Activated naive CD4-positive, alpha-beta T cell (primary cell): ENCODE results near the gene CLASRP.

Source experiments
- DNase-seq, 4 experiments: peaks; one replicate each; lab custom pipeline; 2025; lab: John Stamatoyannopoulos, UW

The CLASRP gene

DNA sequence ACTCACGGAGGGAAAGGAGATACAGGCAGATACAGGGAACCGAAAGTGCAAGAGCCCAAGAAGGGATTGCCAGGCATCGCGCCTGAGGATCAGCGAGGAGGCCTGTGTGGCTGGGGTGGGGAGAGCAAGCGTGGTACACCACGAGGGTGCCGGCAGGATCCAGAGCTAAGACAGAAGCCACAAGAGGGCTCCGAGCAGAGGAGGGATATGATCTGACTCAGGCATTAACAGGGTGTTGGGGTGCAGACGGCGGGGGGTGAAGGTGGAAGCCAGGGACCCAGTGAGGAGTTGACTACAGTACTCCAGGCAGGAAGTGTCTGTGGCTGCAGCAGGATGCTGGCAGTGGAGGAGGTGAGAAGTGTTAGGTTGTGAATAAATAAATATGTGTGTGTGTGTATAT, 48.7 kb downstream of the CLASRP start:
- DNase-seq: peak in 2 of 4 experiments; percentile 15 to 27

DNA sequence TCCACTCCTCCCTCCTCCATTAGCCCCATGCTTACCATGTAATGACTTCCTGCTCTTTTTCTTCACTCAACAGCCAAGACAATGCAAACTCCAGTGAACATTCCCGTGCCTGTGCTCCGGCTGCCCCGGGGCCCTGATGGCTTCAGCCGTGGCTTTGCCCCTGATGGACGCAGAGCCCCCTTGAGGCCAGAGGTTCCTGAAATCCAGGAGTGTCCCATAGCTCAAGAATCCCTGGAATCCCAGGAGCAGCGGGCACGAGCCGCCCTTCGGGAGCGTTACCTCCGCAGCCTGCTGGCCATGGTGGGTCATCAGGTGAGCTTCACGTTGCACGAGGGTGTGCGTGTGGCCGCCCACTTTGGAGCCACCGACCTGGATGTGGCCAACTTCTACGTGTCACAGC, 51.2 kb downstream of the CLASRP start:
- no peak for DNase-seq

DNA sequence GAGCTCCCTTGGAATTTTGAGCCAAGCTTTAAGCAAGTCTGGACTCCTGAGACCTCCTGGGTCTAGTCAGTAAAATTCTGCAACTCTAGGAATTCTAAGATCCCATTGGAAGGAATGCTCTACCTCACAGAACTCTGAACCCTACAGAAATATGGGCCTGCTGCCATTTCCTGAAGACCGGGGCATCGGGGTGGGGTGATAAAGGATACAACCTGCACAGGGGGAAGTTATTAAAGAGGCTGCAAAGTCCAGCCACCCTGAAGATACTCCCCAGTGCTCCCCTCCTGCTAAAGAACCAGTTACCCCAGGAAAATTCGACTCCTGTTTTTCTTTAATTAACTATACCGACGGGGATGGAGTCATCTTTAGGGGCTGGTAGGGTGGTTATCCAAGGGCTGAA, 51.8 kb downstream of the CLASRP start:
- DNase-seq: no peak

DNA sequence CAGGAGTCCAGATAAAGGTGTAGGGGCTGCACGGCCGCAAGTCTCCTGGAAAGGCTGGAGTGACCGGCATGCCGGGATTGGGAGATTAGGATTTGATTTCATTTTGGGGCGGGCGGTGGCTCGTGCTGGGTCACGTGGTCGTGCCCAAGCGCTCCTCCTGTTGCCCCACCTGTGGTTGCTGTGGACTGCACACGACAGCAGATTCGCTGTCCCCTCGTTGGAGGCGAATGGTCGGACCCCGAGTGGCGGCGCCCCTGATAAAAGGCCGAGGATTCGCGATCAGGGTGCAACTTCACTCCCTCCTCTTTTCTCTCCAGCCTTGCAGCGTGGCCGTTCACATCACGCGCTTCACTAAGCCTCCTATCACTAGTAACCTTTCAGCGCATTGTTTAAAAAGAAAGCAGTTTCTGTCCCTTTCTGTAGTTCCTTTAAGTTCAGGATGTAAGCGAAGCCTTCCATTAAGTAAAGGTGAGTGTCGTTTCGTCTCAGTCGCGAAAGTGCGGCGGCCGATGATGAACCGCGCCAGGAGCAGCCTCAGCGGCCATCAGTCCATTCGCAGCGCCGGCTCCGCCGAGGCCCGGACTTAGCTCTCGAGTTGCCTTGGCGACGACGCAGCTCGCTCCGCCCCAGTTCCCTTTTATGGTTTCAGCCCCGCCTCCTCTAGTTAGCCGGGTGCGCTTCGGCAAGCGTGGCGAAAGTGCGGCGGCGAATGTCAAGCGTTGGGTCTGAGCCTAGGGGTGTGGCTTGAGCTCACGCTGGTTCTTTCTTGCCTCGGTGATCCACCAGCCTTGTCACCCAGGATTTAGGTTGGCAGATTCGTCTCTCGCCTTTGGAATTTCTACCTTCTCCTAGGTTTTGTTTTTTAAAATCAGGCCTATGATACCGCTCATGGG, 52.4 kb downstream of the CLASRP start:
- peak; percentile 70 to 96 (median 94) for DNase-seq

DNA sequence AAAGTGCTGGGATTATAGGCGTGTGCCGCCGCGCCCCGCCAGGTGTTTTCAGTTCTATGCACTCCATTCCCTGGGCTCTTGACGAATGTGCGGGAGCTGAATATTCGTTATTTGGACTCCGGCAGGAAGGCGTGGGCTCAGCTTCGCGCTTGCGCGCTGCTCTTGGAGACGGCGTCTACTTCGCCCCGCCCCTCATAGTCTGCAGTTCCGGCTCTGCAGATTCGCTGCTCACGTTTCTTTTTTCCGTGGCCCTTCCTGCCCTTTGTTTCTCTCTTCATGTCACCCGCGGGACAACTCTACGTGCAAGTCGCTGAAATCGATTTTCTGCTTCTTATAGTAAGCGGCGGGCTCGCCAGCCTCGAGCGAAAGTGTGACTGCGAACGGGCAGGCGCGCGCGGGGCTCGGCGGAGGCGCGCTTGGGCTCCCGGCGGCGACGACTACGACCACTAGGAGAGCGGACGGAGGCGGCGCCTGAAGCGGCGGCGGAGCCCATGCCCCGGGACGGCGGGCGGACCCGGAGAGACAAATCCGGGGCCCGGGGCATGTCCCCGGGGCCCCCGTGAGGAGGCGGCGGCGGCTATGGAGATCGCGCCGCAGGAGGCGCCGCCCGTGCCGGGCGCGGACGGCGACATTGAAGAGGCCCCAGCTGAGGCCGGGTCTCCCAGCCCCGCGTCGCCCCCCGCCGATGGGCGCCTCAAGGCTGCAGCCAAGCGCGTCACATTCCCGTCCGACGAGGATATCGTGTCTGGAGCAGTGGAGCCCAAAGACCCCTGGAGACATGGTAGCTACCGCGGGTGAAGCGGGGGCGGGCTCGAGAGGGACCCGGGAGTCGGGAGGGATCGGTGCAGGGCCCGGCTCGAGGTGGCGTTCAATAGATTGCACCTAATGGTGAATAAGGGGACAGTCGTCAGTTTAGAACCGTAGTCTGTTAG, 54.2 kb downstream of the CLASRP start, which contains the start of gene PPP1R37:
TSS of gene PPP1R37 (plus strand) at position 433 of the 932 bp plus-strand sequence. CDS start at position 580, 147 bp downstream.
- DNase-seq: peak; percentile 69 to 88 (median 80)

DNA sequence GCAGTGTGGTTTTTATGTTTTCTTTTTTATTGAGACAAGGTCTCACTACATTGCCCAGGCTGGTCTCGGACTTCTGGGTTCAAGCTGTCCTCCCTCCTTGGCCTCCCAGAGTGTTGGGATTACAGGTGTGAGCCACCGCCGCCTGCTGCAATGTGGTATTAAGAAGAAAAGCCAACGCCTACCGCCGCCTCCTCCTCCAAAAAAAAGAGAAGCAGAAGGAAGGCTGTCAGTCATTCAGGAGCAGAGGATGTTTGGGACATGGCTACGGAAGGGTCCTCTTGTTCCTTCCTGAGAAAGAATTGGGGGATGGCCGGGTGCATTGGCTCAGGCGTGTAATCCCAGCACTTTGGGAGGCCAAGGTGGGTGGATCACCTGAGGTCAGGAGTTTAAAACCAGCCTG, 55.3 kb downstream of the CLASRP start:
- DNase-seq: no peak

DNA sequence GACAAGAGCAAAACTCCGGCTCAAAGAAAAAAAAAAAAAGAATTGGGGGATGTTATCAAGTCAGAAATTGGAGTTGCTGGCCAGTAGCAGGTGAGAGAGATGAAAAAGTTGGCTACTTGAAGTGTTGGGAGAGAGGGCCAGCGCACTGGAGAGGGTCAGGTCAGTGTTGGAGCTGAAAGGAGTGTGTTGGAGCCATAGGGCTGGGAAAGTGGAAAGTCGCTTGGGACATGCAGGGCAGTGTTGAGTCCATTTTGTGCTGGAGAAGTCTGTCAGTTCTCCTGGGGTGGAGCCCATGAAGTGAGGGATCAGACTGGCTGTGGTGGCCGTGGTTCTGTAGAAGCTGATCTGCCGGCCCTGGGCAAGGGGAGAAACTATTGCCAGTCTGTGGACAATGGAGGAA, 55.9 kb downstream of the CLASRP start:
- no peak for DNase-seq

DNA sequence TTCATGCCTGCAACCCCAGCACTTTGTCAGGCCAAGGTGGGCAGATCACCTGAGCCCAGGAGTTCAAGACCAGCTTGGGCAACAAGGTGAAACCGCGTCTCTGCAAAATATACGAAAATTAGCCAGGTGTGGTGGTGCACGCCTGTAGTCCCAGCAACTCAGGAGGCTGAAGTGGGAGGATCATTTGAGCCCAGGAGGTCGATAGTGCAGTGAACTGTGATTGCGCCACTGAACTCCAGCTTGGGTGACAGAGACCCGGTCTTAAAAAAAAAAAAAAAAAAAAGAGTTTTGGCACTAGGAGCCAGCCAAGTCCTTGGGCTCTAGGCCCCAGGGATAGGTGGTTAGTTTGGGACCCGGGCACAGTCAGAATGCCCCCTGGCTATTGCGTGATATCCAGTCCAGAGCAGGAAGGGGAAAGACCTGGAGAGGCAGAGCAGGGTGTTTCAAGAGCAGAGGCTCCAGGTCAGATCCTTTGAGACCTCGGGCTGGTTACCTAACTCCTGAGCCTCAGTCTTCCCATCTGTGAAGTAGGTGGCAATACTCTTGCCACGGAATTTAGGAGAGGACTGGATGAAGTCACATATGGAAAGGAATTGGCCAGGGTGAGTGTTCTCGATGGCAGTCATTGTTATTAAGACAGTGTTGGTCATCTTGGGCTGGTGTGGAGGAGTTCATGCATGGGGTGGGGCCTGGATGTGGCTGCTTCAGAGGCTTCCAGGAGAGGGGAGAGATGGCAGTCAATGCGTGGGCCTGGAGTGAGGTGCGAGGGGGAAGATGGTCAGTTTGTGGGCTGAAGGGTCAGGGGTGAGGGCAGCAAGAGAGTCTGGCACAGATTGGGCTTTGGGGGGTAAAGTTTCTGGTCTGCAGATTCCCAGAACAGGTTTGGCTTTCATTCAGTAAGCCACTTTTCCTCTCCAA, 56.9 kb downstream of the CLASRP start:
- no peak for DNase-seq

DNA sequence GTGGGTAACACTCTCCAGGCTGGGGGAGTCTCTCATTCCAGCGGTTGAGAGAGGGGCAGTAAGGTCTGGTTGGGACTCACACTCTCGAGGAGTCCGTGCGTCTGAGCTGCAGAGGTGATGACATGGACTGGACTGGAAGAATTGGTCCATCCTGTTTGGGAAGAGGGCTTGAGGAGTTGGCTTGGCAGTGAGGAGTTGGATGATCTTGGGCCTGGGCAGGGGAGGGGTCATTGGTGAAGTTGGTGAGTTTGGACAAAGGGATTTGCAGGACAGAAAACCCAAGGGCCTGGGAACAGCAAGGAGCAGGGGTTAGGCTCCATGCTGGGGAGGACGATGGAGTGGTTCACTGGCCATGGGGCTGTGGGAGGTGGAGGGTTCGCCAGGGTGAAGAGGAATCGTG, 57.9 kb downstream of the CLASRP start:
- no peak for DNase-seq

DNA sequence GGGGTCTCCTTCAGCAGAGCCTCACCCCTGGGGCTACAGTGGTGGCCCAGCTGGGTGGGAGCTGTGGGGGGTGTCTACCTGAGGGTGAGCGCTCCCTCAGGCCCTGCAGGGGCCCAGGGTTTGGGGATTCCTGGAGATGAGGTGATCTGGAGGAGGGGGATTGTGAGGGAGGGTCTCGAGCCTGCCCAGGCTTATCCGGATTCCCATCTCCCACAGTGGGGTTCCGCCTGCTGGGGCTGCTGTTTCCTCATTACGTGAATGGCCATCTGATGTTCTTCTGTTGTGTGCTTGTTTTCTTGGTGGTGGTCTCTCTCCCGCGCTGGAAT, 58.6 kb downstream of the CLASRP start:
- DNase-seq: no peak

DNA sequence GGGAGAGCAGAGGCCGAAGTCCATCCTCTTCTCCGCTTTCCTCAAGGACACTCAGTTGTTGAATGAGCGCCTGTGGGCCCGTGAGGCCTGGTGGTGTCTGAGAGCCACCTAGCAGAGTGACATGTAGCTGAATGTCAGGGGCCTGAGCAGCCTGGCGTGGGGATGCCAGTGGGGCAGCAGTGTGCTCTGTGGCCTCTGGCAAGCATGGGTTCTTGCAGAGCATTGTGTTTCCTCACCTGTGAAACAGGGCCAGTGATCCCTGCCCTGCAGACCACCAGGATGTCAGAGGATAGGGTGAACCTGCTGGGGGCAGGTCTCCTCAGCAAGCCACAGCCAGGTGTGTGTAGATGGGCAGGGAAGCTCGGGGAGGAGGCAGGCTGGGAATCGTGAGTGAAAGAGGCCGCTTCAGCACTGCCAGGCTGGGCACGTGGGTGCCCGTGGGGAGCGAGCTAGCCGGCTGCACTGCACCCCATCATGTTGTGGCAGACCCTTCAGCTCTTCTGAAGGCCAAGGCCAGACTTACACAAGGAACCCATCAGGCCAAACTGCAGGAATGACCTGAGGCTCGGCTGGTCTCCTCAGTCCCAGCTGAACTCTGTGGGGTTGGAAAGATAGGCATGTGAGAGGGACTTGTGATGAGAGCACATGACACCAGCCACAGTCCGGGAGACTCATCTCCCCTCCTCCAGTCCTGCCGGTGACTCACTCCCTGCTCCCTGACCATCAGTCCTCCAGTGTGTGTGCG, 59.1 kb downstream of the CLASRP start:
- no peak for DNase-seq

DNA sequence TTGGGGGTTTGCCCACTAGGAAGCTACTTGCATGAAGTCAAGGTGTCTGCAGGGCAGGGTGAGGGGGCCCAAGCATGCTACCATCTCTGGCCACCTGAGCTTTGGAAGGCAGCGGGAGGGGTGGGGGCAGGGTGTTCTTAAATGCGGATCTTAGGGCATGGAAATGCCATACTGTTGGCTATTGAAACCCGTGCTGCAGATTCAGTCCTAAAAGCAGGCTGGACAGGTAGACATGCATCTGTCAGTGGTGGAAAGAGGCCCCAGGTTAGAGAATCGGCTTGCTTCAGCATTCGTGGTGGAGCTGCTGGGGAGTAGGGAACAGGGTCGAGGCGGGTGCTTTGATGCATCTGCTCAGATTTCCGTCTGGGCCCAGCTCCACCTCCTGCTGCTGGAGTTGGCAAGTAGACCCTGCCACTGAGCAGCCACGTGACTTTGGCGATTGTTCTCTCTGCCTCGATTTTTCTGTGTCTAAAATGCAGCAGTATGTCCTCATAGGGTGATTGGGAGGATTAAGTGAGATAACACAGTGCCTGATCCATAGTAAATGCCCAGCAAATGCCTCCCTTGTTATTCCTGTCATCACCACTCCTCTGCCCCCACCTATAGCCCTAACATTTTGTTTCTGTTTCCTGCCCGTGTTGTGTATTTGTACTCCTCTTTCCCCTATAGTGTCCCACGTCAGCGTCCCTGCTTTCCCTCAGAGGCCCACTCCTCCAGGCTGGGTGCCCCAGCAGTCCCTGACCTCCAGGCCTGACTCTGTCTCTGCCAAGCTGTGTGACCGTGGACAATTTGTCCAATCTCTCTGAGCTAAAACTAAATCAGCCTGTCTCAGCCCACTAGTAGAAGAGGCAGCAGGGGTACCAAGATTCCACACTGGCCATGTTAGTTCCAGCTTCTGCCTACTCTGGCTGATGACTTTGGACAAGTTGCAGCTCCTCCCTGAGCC, 59.9 kb downstream of the CLASRP start:
- DNase-seq: no peak

DNA sequence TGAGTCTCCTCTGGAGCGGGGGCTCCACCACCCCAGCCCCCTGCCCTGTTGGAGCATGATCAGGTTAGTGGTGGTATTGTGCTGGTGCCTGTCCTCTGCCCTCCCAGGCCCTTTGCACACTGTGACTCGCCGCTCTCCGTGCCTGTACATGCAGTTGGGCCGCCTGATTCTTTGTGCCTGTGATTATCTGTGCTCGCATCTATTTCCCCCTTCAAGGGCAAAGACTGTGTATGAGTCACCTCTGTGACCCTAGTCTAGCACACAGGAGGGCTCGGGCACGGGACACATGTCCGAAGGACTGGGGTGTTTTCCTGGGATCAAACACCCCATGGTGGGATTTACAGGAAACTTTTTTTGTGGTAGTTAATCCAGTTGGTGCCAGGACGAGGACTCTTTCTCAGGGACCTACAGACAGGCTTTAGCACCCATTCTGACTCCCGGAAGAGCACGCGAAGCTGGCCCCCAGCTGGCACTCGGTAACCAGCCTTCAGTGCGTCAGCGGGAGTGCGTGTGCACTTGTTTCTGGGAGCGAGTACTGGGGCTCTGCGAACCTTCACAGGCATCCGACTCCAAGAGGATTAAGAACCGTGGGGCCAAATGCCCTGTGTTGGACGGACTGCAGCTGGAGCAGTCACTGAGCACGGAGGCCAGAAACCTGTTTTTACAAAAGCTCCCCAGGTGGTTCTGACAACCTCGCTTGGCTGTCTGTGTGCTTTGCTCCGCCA, 60.8 kb downstream of the CLASRP start:
- no peak for DNase-seq

DNA sequence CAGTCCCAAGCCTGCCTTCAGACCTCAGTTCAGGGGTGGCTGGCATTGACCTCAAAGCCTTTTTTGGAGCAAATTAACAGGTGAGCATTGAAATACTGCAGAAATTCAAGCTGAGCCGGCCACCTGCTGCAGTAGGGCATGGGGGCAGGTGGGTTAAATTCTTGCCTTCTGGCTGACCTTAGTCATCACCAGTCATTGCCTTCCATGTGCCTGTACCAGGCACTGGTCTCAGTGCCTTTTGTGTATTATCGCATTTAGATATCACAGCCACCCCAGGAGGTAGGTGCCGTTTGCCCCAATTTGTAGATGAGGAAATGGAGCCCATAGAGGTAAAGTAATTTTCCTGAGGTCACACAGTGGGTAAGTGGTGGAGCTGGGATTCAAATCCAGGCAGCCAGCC, 61.4 kb downstream of the CLASRP start:
- no peak for DNase-seq

DNA sequence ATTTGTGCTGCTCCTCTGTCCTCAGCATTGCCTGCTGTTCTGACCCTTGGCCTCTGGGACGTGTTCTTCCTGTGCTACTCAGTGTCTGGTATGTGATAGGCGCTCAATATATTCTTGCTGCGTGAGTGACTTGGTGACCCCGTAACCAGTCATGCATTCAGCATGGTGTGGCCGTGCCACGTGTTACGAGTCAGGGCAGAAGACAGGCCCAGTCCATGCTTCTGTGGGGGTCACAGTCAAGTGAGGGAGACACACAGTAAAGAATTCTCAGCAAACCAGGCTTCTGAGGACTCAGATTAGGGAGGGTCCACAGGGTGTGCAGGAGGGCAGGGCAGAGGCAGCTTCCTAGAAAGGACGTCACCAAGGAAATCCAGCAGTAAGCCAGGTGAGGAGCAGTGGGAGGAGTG, 62.0 kb downstream of the CLASRP start:
- no peak for DNase-seq

DNA sequence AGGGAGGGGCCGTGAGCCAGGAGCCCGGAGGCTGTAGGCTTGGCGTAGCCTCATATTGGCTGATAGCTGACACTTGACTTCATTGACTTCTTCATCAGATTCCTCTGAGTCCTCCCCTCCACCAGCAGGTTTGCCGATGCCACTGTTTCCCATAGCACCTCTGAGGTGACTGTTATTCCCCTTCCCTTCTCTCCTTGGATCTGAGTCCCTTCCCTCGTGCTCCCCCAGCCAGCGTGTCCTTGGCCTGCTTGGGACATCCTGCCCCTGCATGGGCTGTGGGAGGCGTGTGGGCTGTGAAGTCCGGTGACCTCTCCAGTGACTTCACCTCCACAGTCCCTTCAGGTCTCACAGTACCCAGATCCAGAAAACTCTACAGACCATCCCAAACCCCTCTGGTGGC, 63.0 kb downstream of the CLASRP start:
- DNase-seq: no peak

DNA sequence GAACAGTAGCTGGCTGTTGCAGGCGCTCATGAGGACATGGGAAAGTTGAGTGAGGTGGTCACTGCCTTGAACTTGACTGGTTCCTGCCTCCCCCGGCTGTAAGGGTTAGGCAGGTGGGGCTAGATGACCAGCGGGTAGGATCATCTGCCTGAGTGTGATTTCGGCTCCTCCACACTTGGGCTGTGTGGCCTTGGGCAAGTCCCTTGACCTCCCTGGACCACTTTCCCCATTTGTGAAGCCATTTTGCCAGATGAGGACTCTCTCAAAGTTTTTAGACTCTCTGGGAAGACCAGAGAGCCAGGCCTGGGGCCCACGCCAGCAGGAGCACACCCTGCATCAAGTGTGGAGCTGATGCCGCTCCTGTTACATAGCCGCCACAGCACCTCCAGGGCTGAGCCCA, 63.6 kb downstream of the CLASRP start:
- no peak for DNase-seq

DNA sequence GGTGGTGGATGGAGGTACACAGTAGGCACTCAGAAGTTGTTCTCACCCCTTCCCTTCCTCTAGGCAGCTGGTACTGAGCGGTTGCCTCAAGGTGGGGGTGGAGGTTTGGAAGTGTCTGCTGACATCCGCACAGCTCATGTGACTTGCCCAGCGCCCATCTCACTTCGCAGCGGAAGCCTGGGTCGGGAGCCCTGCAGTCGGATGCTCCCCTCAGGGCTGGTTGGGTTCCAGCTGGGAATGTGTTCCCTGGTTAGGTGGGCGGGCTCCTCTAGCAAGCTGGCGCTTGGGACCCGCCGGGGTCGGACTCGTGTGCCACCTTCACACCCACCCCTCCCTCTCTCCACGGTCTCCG, 64.3 kb downstream of the CLASRP start:
- peak in 2 of 4 experiments; percentile 29 to 31 for DNase-seq
